Suprapubic skin (tissue), 4 donors: ENCODE measurements around the gene PRMT5. TPM values are rescaled to one million over a fixed set of nuclear protein-coding genes. Genes with fewer than 3 reads are reported as not detected.

ENCODE experiments used
- DNase-seq, 2 donors: peaks; one replicate each; pipeline ENCODE4 v3.0.0-alpha.2; 2019; ENCODE audit warnings: low spot score in 2 of 2
- H3K27ac ChIP-seq: fragments of 200-600 bp; sonication (generic); one replicate; pipeline ENCODE4 v1.5.1; 2019
- H3K27me3 ChIP-seq: fragments of 200-600 bp; sonication (generic); one replicate; pipeline ENCODE4 v1.5.1; 2019
- H3K36me3 ChIP-seq: fragments of 200-600 bp; sonication (generic); one replicate; pipeline ENCODE4 v1.5.1; 2019
- H3K4me1 ChIP-seq: fragments of 200-600 bp; sonication (generic); one replicate; pipeline ENCODE4 v1.5.1; 2019
- H3K4me3 ChIP-seq: fragments of 200-600 bp; sonication (generic); one replicate; pipeline ENCODE4 v1.5.1; 2019; ENCODE audit warnings: mild to moderate bottlenecking
- H3K9me3 ChIP-seq: fragments of 200-600 bp; sonication (generic); one replicate; pipeline ENCODE4 v1.5.1; 2019
- CTCF ChIP-seq, 2 donors: fragments of 200-600 bp in 1 of 2; fragments of 450-650 bp in 1 of 2; sonication (generic) in 1 of 2; IDR thresholded peaks; one replicate each; pipeline ENCODE4 v1.5.1; 2016 to 2019; ENCODE audit warnings: antibody characterized with exemption in 2 of 2, mild to moderate bottlenecking in 1 of 2, moderate library complexity in 1 of 2
- EP300 ChIP-seq: sonication (generic); formaldehyde crosslinking; IDR thresholded peaks from one replicate; pipeline ENCODE4 v1.6.1; 2017; ENCODE audit warnings: antibody characterized with exemption
- POLR2A ChIP-seq, 2 donors: fragments of 450-650 bp; IDR thresholded peaks; one replicate each; pipeline ENCODE4 v1.6.1; 2017; ENCODE audit warnings: antibody characterized with exemption in 2 of 2, mild to moderate bottlenecking in 2 of 2, moderate library complexity in 2 of 2
- POLR2AphosphoS5 ChIP-seq, 3 donors: sonication (generic); formaldehyde crosslinking; IDR thresholded peaks; one replicate each; pipeline ENCODE4 v1.6.1; 2017; ENCODE audit warnings: antibody characterized with exemption in 3 of 3
- WGBS: methylation state at CpG from one replicate; pipeline ENCODE4 v1.1.5; 2018; 5-methylcytosine and 5-hydroxymethylcytosine counted together
- total RNA-seq, 4 donors: library from RNA; depleted of rRNA; stranded (reverse); fragments of >200 nt; gene quantifications; one replicate each; pipeline ENCODE4 v1.1.0, GENCODE V29; 2016

Gene PRMT5
- total RNA-seq, 4 donors from 2014 or later: 44.0 to 58.4 (median 50.3) TPM

GRCh38 chr14:22884738-22885523 is 44.2 kb downstream of the PRMT5 start:
- no peak overlapping the region for H3K27ac ChIP-seq

GRCh38 chr14:22884076-22884737 is 45.0 kb downstream of the PRMT5 start:
- TF ChIP-seq EP300 (no peak), CTCF (IDR thresholded peaks at IDR 0.05) (no peak), POLR2A (IDR thresholded peaks at IDR 0.05) (no peak), POLR2AphosphoS5 (IDR thresholded peaks at IDR 0.05) (no peak)
- no peak for DNase-seq
- Histone ChIP-seq H3K4me1 (peaks cover 42% of the 10 kb centered on the region), H3K9me3 (no peaks in the 10 kb centered on the region), H3K36me3 (peaks cover 11% of the 10 kb centered on the region), H3K4me3 (no peak overlapping the region), H3K27ac (no peak overlapping the region), H3K27me3 (no peaks in the 10 kb centered on the region)
- WGBS: 94% methylated on average over 6 of the region's 7 CpGs

More at GRCh38 chr14:22884738-22885523, 44.2 kb downstream of the PRMT5 start:
- Histone ChIP-seq H3K9me3 (no peaks in the 10 kb centered on the region), H3K27me3 (no peaks in the 10 kb centered on the region), H3K36me3 (peaks cover 4% of the 10 kb centered on the region), H3K4me1 (peaks cover 48% of the 10 kb centered on the region), H3K4me3 (no peak overlapping the region)
- no peak for DNase-seq
- 93% methylated on average over 10 of the region's 11 CpGs for whole genome bisulfite sequencing
- TF ChIP-seq POLR2AphosphoS5 (IDR thresholded peaks at IDR 0.05): no peak
- TF ChIP-seq EP300: no peak
- no peak for TF ChIP-seq CTCF (IDR thresholded peaks at IDR 0.05)
- no peak for TF ChIP-seq POLR2A (IDR thresholded peaks at IDR 0.05)

- peaks cover 41% of the 10 kb centered on the region for H3K4me1 ChIP-seq
- no peaks in the 10 kb centered on the region for H3K9me3 ChIP-seq
- H3K4me3 ChIP-seq: no peak within 1 kb of the TSS
- peaks cover 19% of the 10 kb centered on the region for H3K36me3 ChIP-seq
- H3K27ac ChIP-seq: no peak within 1 kb of the TSS
- TF ChIP-seq EP300 (no peak), CTCF (IDR thresholded peaks at IDR 0.05) (no peak), POLR2AphosphoS5 (IDR thresholded peaks at IDR 0.05) (no peak), POLR2A (IDR thresholded peaks at IDR 0.05) (no peak)
- WGBS: 25% methylated on average over 14 of the region's 15 CpGs
- no peaks in the 10 kb centered on the region for H3K27me3 ChIP-seq
- DNase-seq: no peak
These were observed 45.8 kb downstream of the PRMT5 start, which contains the start of gene REM2 for GRCh38 chr14:22883173-22883976. TSS of gene REM2 (plus strand) at chr14:22883222. CDS start at chr14:22883288, 66 bp downstream.

GRCh38 chr14:22882529-22883172 is 46.5 kb downstream of the PRMT5 start:
- Histone ChIP-seq H3K4me3 (no peak overlapping the region), H3K4me1 (peaks cover 34% of the 10 kb centered on the region), H3K27me3 (no peaks in the 10 kb centered on the region), H3K27ac (no peak overlapping the region), H3K9me3 (no peaks in the 10 kb centered on the region), H3K36me3 (peaks cover 27% of the 10 kb centered on the region)
- TF ChIP-seq POLR2A (IDR thresholded peaks at IDR 0.05) (no peak), EP300 (no peak), CTCF (IDR thresholded peaks at IDR 0.05) (no peak), POLR2AphosphoS5 (IDR thresholded peaks at IDR 0.05) (no peak)
- WGBS: 26% methylated on average over 6 of the region's 6 CpGs
- no peak for DNase-seq
